H7 (cell line): ENCODE results near the gene CRIP2. TPM values are rescaled to one million over a fixed set of nuclear protein-coding genes. Genes with fewer than 3 reads are reported as not detected.

Source experiments
- DNase-seq: peaks from one replicate; pipeline ENCODE4 v3.0.0; 2012
- H3K27me3 ChIP-seq: 2 replicates; pipeline ENCODE4 v1.6.0; 2011; ENCODE audit warnings: mild to moderate bottlenecking, low read length; ENCODE audit not compliant: control insufficient read depth, insufficient read depth
- H3K36me3 ChIP-seq: replicated peaks from 2 replicates; pipeline ENCODE4 v1.5.1; 2011; ENCODE audit warnings: low read length; ENCODE audit not compliant: control insufficient read depth, insufficient read depth
- H3K4me3 ChIP-seq: 2 replicates; pipeline ENCODE4 v1.5.1; 2011; ENCODE audit warnings: low read depth, mild to moderate bottlenecking, control low read depth, low read length, moderate library complexity; ENCODE audit not compliant: insufficient read depth
- total RNA-seq: library from RNA; depleted of rRNA; stranded (reverse); fragments of >200 nt; shearing (Covaris generic); gene quantifications from 2 replicates; pipeline ENCODE4 v1.2.3, GENCODE V29; 2014

Gene CRIP2
- total RNA-seq, 1 experiment from 2014 or later = 8.7 TPM

DNA sequence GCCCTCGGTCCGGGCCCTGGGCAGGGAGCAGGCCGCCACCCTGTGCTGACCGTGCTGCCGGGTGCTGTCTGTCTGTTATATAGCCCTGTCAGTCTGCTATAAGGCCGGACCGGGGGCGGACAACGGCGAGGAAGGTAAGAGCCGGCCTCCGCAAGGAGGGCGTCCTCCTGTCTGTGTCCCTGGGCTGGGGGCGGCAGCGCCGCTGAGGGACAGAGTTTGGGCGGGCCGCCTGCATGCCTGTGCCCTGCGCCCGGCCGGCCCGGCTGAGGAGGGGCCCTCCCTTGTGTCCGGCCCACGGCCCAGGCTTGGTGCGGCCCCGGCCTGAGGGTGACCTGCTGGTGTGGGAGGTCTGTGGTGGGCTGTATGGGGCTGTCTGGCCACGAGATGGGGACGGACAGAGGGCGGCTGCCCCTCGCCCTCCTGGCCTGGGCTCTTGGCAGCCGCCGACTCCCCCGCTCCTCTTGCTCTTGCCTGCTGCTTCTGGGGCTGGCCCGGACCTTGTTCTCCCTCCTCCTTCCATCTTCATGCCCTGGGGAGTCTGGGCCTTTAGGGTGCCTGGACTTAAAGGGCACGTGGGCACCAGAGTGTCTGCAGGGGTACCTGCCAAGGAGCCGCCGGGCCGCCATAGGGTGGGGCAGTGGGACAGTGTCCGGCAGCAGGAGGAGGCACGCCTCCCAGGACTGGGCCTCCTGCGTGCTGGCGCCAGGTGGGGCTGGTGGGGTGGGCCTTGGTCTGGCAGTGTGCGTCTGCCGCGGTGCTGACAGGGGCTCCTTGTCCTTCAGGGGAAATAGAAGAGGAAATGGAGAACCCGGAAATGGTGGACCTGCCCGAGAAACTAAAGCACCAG is 25.1 kb upstream of the CRIP2 start:
- H3K4me3 ChIP-seq = no peak overlapping the region
- H3K36me3 ChIP-seq = peaks cover 24% of the 10 kb centered on the region
- no peak for DNase-seq
- H3K27me3 ChIP-seq = no peaks in the 10 kb centered on the region

DNA sequence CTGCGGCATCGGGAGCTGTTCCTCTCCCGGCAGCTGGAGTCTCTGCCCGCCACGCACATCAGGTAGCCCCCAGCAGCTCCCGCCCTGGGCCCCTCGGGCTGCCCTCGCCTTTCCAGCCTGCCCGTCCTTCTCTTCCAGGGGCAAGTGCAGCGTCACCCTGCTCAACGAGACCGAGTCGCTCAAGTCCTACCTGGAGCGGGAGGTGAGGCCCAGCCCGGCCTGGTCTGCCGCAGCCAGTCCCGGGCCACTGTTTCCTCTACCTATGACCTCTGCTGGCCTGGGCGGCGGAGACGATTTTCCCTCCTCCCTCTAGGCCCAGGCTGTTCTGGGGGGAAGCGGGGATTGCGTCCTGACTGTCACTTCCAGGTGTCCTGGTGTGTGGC is 24.5 kb upstream of the CRIP2 start:
- no peak overlapping the region for H3K4me3 ChIP-seq

DNA sequence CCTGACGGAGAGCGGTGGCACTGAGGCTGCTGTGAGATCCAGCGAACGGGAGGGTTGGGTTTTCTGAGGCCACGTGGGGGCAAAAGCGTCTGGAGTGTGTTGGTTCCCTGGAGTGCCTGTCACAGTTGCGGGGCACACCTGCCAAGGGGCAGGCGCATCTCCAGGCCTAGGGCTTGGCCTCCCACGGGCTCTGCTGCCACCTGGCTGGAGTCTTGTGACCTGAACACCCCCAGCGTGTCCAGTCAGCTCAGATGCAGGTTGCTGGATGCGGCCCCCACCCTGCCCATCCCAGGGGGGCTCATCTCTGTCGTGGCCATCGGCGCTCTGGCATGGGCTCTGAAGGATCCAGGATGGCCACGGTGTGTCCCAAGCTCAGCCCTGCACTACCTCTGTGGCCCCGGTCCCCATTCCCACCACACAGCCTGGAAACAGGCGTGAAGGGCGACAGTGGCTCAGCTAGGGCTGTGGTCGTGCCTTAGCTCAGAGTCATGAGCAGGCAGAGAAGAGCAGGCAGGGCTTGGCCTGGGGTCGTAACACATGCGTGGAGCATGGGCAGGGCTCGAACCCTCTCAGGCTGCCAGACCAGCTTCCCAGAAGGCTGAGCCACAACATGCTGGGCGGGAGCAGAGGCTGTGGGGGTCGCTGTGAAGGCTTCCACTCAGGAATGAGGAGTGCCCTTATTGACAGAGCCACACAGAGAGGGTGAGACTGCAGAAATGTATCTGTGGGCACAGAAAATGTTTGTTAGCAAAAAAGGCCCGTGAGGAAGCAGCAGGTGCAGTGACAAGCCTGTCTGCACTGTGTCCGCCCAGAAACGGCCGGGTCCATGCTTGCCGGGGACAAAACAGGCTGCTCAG is 23.5 kb upstream of the CRIP2 start:
- peaks cover 28% of the 10 kb centered on the region for H3K36me3 ChIP-seq
- H3K27me3 ChIP-seq = no peaks in the 10 kb centered on the region
- no peak for DNase-seq
- no peak overlapping the region for H3K4me3 ChIP-seq

More for the DNA sequence above, 24.5 kb upstream of the CRIP2 start:
- Histone ChIP-seq H3K27me3 (no peaks in the 10 kb centered on the region), H3K36me3 (peaks cover 24% of the 10 kb centered on the region)
- no peak for DNase-seq

DNA sequence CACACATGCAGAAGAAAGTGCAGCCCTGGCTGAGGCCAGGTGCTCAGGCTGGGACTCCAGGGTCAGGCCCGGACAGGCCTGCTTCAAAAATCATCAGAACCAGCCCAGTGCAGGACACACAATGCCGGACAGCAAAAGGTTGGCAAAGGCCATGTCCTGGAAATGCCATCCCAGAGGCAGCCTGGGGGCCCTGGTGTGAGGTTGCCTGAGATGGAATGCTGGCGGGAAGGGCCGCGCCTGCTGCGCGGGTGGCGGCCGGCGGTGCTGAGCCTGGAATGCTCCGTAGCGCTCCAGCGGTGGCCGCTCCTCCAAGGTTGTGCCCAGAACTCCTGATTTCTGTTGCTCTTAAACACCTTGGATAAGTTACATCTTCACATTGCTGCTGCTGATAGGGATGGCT is 21.7 kb upstream of the CRIP2 start:
- H3K4me3 ChIP-seq = no peak overlapping the region
- H3K27me3 ChIP-seq = no peaks in the 10 kb centered on the region
- peaks cover 30% of the 10 kb centered on the region for H3K36me3 ChIP-seq
- no peak for DNase-seq

DNA sequence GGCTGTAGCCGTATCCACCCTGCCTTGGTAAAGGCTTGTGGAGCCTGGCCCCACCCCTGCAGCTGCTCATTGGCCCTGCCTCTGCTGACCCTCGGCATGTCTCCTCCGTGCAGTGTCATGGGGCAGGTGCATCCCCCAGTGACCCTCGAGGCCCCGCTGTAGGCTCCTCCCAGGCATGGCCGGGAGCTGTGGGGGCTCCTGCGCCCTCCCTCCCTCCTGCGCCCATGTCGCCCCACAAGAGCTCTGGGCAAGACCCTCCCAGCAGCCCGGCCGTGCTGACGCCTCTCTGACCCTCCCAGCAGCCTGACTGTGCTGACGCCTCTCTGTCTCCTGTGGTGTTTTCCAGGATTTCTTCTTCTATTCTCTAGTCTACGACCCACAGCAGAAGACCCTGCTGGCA is 20.8 kb upstream of the CRIP2 start:
- H3K27me3 ChIP-seq = no peaks in the 10 kb centered on the region
- DNase-seq = no peak
- H3K36me3 ChIP-seq = peaks cover 30% of the 10 kb centered on the region
- H3K4me3 ChIP-seq = no peak overlapping the region

DNA sequence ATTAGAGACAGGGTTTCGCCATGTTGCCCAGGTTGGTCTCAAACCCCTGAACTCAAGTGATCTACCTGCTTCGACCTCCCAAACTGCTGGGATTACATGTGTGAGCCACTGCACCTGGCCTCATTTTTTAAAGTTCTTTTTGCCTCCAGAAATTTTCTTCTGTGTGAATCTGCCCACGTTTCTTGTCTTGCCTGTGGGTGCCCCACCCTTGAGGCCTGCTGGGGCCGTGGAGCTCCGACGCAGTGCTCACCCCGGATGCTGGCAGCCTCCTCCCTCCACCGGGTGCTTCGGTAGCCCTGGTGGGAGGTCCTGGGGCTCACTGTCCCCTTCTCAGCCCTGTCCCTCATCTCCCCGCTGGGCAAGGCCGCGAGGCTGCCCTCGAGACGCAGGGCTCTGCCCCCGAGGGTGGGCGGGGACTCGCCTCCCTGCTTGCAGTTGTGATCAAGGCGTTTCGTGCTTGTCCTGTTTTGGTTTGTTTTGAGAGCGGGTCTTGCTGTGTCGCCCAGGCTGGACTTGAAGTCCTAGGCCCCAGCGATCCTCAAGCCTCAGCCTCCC is 19.5 kb upstream of the CRIP2 start:
- peaks cover 30% of the 10 kb centered on the region for H3K36me3 ChIP-seq
- H3K4me3 ChIP-seq = no peak overlapping the region
- DNase-seq = no peak
- H3K27me3 ChIP-seq = no peaks in the 10 kb centered on the region

DNA sequence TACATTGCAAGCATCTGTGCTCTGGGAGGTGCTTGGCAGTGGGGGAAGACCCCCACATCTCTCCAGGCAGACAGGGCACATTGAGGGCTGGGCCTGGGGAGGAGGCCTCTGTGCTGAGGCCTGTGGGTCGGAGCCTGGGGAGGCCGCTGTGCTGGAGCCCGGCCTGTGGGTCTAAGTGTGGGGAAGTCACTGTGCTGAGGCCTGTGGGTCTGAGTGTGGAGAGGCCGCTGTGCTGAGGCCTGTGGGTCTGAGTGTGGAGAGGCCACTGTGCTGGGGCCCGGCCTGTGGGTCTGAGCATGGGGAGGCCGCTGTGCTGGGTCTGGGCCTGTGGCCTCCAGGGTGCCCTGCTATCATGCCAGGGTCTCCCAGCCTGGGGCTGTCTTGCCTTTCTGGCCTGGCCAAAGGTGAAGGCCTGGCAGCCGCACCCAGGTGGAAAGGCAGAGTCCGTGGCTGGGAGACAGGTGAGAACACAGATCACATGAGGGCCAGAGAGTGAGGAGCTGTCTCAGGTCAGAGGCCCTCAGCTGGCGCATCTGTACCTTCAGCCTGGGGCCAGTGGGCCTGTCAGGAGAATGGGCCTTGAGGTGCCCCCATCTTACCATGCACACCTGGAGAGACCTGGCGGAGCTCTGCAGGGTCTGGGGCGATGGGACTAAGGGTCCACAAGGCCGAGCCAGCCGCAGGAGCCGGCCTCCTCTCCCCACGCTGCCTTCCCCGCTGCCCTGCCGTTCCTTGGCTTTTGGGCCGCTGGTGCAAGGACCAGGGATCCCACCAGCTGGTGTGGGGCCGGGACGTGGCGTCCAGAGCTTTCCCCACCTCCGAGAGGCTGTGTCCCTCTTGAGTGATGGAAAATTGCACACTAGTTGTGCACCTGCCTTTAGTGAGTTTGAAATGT is 18.6 kb upstream of the CRIP2 start:
- Histone ChIP-seq H3K36me3 (peaks cover 31% of the 10 kb centered on the region), H3K27me3 (no peaks in the 10 kb centered on the region), H3K4me3 (no peak overlapping the region)
- no peak for DNase-seq

DNA sequence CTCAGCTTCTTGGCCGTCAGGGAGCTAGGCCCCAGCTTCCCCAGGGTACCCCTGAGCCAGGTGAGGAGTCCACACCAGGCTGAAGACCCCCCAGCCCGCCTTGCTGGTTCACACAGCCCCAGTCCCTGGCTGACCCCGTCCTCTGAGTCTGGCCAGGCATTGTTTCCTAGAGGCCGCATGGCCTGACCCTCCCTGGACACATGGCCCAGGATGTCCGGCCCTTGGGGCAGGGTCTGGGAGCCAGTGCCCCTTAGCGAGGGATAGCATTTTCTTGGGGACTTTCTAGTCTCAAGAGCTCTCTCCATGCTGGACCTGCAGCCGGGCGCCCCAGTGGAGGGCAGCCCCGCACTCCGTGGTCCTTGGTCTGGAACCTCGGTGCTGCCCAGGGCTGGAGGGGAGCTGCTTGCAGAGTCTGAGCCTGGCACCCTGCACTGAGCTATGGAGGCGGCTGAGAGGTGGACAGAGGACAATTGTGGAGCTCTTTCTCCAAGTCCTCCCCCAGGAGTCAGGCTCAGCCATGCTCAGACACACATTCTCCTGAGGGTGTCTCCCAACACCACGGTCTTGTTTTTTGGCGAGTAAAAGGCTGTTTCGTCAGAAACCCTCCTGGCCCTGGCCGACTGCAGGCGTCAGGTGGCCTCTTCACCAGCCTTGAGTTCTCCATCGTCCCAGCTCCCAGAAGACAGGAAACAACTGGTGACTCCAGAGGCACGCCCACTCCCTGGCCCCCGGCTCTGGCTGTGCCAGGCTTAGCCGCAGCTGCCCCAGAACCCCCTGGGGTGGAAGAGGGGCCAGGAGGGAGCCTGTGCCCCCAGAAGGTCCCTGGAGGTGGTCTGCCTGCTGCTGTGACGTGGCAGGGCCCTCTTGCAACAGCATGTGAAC is 17.6 kb upstream of the CRIP2 start:
- H3K4me3 ChIP-seq = no peak overlapping the region
- H3K36me3 ChIP-seq = peaks cover 28% of the 10 kb centered on the region
- no peak for DNase-seq
- no peaks in the 10 kb centered on the region for H3K27me3 ChIP-seq

DNA sequence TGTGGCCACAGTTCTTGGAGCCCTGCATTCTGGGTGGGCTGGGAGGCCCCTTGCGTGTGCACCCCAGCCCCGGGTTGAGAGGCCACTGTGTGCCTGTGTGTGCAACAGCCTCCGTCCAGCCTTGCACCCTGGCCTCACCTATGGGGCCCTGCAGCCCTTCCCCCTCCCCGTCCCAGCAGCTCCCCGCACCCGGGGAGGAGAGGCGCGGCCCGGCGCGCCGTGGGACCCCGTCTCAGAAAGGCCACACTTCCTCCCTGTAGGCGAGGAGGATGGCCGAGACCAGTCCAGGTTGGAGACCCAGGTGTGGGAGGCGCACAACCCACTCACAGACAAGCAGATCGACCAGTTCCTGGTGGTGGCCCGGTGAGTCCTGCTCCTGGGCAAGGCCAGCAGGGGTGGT is 16.6 kb upstream of the CRIP2 start:
- no peak overlapping the region for H3K4me3 ChIP-seq
- H3K27me3 ChIP-seq = no peaks in the 10 kb centered on the region
- DNase-seq = no peak
- H3K36me3 ChIP-seq = peaks cover 21% of the 10 kb centered on the region

DNA sequence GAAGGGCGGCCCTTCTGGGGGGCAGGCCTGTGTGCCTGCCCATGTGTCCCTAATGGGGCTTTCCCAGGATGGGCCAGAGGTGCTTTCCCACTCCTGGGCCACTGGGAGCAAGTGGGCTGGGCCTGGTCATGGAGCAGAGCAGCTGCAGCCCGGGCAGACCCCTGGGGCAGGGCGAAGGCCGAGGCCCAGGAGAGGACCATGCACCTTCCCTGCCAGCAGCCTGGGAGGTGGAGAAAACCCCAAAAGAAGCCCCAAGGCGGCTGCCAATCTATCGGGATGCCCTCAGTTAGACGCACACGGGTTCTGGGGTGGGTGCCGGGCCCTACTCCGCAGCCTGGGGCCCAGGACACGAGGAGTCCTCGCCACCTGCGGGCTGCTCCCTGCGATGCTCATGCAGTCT is 16.1 kb upstream of the CRIP2 start:
- DNase-seq = no peak
- peaks cover 26% of the 10 kb centered on the region for H3K36me3 ChIP-seq

DNA sequence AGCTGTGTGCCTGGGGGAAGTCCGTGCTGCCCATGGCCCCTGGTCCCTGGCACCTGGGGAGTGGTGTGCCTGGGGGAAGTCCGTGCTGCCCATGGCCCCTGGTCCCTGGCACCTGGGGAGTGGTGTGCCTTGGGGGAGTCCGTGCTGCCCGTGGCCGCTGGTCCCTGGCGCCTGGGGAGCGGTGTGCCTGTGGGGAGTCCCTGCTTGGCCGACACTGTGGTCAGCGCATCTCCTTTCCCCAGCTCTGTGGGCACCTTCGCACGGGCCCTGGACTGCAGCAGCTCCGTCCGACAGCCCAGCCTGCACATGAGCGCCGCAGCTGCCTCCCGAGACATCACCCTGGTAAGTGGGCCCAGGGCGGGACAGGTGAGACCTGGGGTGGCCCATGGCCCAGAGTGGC is 14.5 kb upstream of the CRIP2 start:
- peaks cover 22% of the 10 kb centered on the region for H3K36me3 ChIP-seq

More for the DNA sequence above, 16.1 kb upstream of the CRIP2 start:
- Histone ChIP-seq H3K27me3 (no peaks in the 10 kb centered on the region), H3K4me3 (no peak overlapping the region)

DNA sequence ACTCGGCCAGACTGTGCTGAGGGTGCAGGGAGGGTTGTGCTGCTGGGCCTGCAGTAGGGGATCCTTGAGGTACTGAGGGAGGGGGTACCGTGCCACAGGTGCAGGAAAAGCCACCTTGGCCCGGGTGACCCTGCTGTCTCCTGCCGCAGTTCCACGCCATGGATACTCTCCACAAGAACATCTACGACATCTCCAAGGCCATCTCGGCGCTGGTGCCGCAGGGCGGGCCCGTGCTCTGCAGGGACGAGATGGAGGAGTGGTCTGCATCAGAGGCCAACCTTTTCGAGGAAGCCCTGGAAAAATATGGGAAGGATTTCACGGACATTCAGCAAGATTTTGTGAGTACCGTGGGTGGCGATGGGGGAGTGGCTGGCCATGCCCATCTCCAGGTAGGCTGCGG is 14.0 kb upstream of the CRIP2 start:
- no peak for DNase-seq
- peaks cover 19% of the 10 kb centered on the region for H3K36me3 ChIP-seq
- no peaks in the 10 kb centered on the region for H3K27me3 ChIP-seq
- H3K4me3 ChIP-seq = no peak overlapping the region

More for the DNA sequence above, 14.5 kb upstream of the CRIP2 start:
- no peaks in the 10 kb centered on the region for H3K27me3 ChIP-seq
- no peak overlapping the region for H3K4me3 ChIP-seq
- no peak for DNase-seq

DNA sequence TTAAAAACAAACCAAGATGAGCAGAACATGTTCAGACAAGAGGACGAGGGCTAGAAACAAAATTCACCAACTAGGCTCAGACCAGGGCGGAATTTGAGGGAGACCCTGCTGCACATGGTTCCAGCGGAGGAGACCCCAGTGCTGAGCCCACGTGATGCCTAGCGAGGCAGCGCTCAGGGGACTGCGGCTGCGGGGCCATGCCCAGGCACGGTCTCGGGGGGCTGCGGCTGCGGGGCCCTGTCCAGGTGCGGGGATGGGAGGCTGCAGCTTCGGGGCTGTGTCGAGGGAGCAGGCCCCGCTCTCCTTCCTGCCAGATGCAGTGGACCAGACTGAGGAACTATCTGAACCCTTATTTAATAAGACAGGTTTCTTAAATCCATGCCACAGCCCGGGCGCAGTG is 12.7 kb upstream of the CRIP2 start:
- no peak for DNase-seq

More for the DNA sequence above, 12.7 kb upstream of the CRIP2 start:
- H3K36me3 ChIP-seq = peaks cover 13% of the 10 kb centered on the region
- H3K27me3 ChIP-seq = no peaks in the 10 kb centered on the region
- no peak overlapping the region for H3K4me3 ChIP-seq
